GM19395 (cell line): Measurements from ENCODE around the gene TRIO.

ENCODE experiments used
- ATAC-seq: cut with Tn5 transposase; IDR thresholded peaks from one replicate; pipeline ENCODE4 v1.9.1; 2021; ENCODE audit warnings: mild to moderate bottlenecking, moderate library complexity; ENCODE audit not compliant: unreplicated experiment

TRIO gene

GRCh38 chr5:14219800-14220512, 76.8 kb downstream of the TRIO start:
- no peak for ATAC-seq

- no peak for ATAC-seq
Measured at GRCh38 chr5:14220642-14221041, 77.5 kb downstream of the TRIO start.

- no peak for ATAC-seq
Measured at GRCh38 chr5:14221732-14222131, 78.6 kb downstream of the TRIO start.

GRCh38 chr5:14222206-14222605, 79.1 kb downstream of the TRIO start:
- ATAC-seq: no peak

- no peak for ATAC-seq
Measured at GRCh38 chr5:14223372-14223771, 80.2 kb downstream of the TRIO start.

- no peak for ATAC-seq
Measured at GRCh38 chr5:14225173-14225834, 82.2 kb downstream of the TRIO start.

GRCh38 chr5:14226149-14226548, 83.0 kb downstream of the TRIO start:
- no peak for ATAC-seq

GRCh38 chr5:14226554-14226953, 83.4 kb downstream of the TRIO start:
- ATAC-seq: no peak

- ATAC-seq: no peak
Measured at GRCh38 chr5:14226992-14227391, 83.8 kb downstream of the TRIO start.

GRCh38 chr5:14227513-14227912, 84.4 kb downstream of the TRIO start:
- ATAC-seq: no peak

- no peak for ATAC-seq
Measured at GRCh38 chr5:14228219-14228618, 85.1 kb downstream of the TRIO start.

GRCh38 chr5:14229181-14229580, 86.0 kb downstream of the TRIO start:
- ATAC-seq: no peak

- no peak for ATAC-seq
Measured at GRCh38 chr5:14229734-14230133, 86.6 kb downstream of the TRIO start.

- no peak for ATAC-seq
Measured at GRCh38 chr5:14231156-14231555, 88.0 kb downstream of the TRIO start.

- no peak for ATAC-seq
Measured at GRCh38 chr5:14231890-14232289, 88.7 kb downstream of the TRIO start.

- no peak for ATAC-seq
Measured at GRCh38 chr5:14234204-14234603, 91.1 kb downstream of the TRIO start.

GRCh38 chr5:14235872-14236271, 92.7 kb downstream of the TRIO start:
- no peak for ATAC-seq

- no peak for ATAC-seq
Measured at GRCh38 chr5:14236757-14237156, 93.6 kb downstream of the TRIO start.

- ATAC-seq: no peak
Measured at GRCh38 chr5:14237317-14238086, 94.4 kb downstream of the TRIO start.

GRCh38 chr5:14238272-14238671, 95.1 kb downstream of the TRIO start:
- ATAC-seq: no peak

- ATAC-seq: no peak
Measured at GRCh38 chr5:14239404-14239803, 96.3 kb downstream of the TRIO start.

- no peak for ATAC-seq
Measured at GRCh38 chr5:14239951-14240350, 96.8 kb downstream of the TRIO start.
